A549 (cell line): Measurements from ENCODE around the gene PCYT2. TPM values are rescaled to one million over a fixed set of nuclear protein-coding genes. Genes with fewer than 3 reads are reported as not detected.

ENCODE experiments used
- ATAC-seq, 2 experiments: fragments of 200-7000 bp in 1 of 2; fragments of >200 bp in 1 of 2; cut with Nextera tagmentation in 1 of 2; cut with Tn5 transposase in 1 of 2; 3 replicates each; pipeline versions ENCODE4 v1.8.0 to v1.9.1; 2018 to 2020; ENCODE audit warnings: mild to moderate bottlenecking in 1 of 2, moderate library complexity in 1 of 2
- CTCF ChIA-PET: fragments of 300-600 bp; sonication (Branson Sonifier 250); formaldehyde crosslinking; extraction: SDS; loops from one replicate; lab custom pipeline; 2021; ENCODE audit warnings: antibody characterized with exemption, inconsistent platforms; lab: Yijun Ruan, JAX
- POLR2A ChIA-PET: fragments of 350-600 bp; formaldehyde crosslinking; extraction: SDS; loops from one replicate; lab custom pipeline; 2021; ENCODE audit warnings: antibody characterized with exemption, inconsistent platforms; lab: Yijun Ruan, JAX
- DNase-seq, 2 experiments: peaks; one replicate each; pipeline versions ENCODE4 v3.0.0 to v3.0.0-alpha.2; 2011 to 2016; ENCODE audit warnings: low read depth in 1 of 2, low spot score in 1 of 2
- FAIRE-seq: peaks from 2 replicates; lab custom pipeline; 2011; peaks lifted over from hg19 to GRCh38; lab: Jason Lieb, UNC
- H3K27ac ChIP-seq, 2 experiments: fragments of >200 bp; sonication (Bioruptor Twin); formaldehyde crosslinking; 3 replicates each; pipeline ENCODE4 v1.5.1; 2016 to 2017
- H3K4me1 ChIP-seq: fragments of >200 bp; sonication (Bioruptor Twin); formaldehyde crosslinking; 3 replicates; pipeline ENCODE4 v1.6.1; 2016
- H3K4me2 ChIP-seq: fragments of >200 bp; sonication (Bioruptor Twin); formaldehyde crosslinking; 3 replicates; pipeline ENCODE4 v1.6.1; 2016
- H3K4me3 ChIP-seq: fragments of >200 bp; sonication (Bioruptor Twin); formaldehyde crosslinking; 3 replicates; pipeline ENCODE4 v1.5.1; 2016
- H3K9me3 ChIP-seq: fragments of >200 bp; sonication (Bioruptor Twin); formaldehyde crosslinking; 3 replicates; pipeline ENCODE4 v1.6.1; 2016
- BHLHE40 ChIP-seq: IDR thresholded peaks from 2 replicates; pipeline ENCODE4 v1.6.1; 2012; ENCODE audit warnings: low read depth, low read length, inconsistent platforms
- CBX2 ChIP-seq: fragments of 200-600 bp; sonication (generic); IDR thresholded peaks from 2 replicates; pipeline ENCODE4 v1.6.1; 2016; ENCODE audit warnings: low read depth, mild to moderate bottlenecking, borderline replicate concordance
- CHD2 ChIP-seq: fragments of 150-350 bp; IDR thresholded peaks from 2 replicates; pipeline ENCODE4 v1.6.1; 2014; ENCODE audit warnings: low read length; ENCODE audit not compliant: partially characterized antibody
- CHD4 ChIP-seq: fragments of 200-600 bp; sonication (generic); IDR thresholded peaks from 2 replicates; pipeline ENCODE4 v1.6.1; 2016; ENCODE audit warnings: antibody characterized with exemption, mild to moderate bottlenecking, borderline replicate concordance
- E2F6 ChIP-seq: IDR thresholded peaks from 2 replicates; pipeline ENCODE4 v1.6.1; 2012; ENCODE audit warnings: low read depth, borderline replicate concordance
- EHF ChIP-seq: fragments of 250-450 bp; sonication (Bioruptor Pico); IDR thresholded peaks from 2 replicates; pipeline ENCODE4 v1.5.0; 2020; ENCODE audit warnings: mild to moderate bottlenecking
- EHMT2 ChIP-seq: fragments of 200-600 bp; sonication (generic); IDR thresholded peaks from 2 replicates; pipeline ENCODE4 v1.6.1; 2016; ENCODE audit warnings: antibody characterized with exemption, low read depth, mild to moderate bottlenecking, moderate library complexity
- EP300 ChIP-seq, 2 experiments: fragments of >200 bp; sonication (Bioruptor Twin); formaldehyde crosslinking; IDR thresholded peaks; 2 replicates in 1 of 2; 3 replicates in 1 of 2; pipeline ENCODE4 v1.6.1; 2016 to 2017
- ESRRA ChIP-seq: fragments of 150-350 bp; IDR thresholded peaks from 2 replicates; pipeline ENCODE4 v1.6.1; 2014; ENCODE audit warnings: mild to moderate bottlenecking, low read length, borderline replicate concordance
- FOSB ChIP-seq: fragments of 250-450 bp; sonication (Bioruptor Pico); IDR thresholded peaks from 2 replicates; pipeline ENCODE4 v1.5.0; 2020; ENCODE audit warnings: mild to moderate bottlenecking, moderate library complexity
- FOSL2 ChIP-seq, 2 experiments: fragments of 450-650 bp in 1 of 2; fragments of >200 bp in 1 of 2; sonication (Bioruptor Twin) in 1 of 2; formaldehyde crosslinking; IDR thresholded peaks; 2 replicates each; pipeline versions ENCODE4 v1.5.0 to v1.6.1; 2016 to 2020; ENCODE audit warnings: mild to moderate bottlenecking in 1 of 2, moderate library complexity in 1 of 2
- FOXS1 ChIP-seq: fragments of 250-450 bp; sonication (Bioruptor Pico); IDR thresholded peaks from 2 replicates; pipeline ENCODE4 v1.5.0; 2020; ENCODE audit warnings: mild to moderate bottlenecking, moderate library complexity
- HES2 ChIP-seq: fragments of >200 bp; sonication (Bioruptor Twin); formaldehyde crosslinking; IDR thresholded peaks from 2 replicates; pipeline ENCODE4 v1.6.1; 2016
- HMGXB4 ChIP-seq: fragments of 250-450 bp; sonication (Bioruptor Pico); IDR thresholded peaks from 2 replicates; pipeline ENCODE4 v1.5.0; 2021; ENCODE audit warnings: mild to moderate bottlenecking, moderate library complexity, borderline replicate concordance
- HOXA7 ChIP-seq: fragments of 250-450 bp; sonication (Bioruptor Pico); IDR thresholded peaks from 2 replicates; pipeline ENCODE4 v1.5.0; 2020; ENCODE audit warnings: mild to moderate bottlenecking, moderate library complexity
- HOXB13 ChIP-seq: fragments of 250-450 bp; sonication (Bioruptor Pico); IDR thresholded peaks from 2 replicates; pipeline ENCODE4 v1.5.0; 2020; ENCODE audit warnings: low read depth, mild to moderate bottlenecking, moderate library complexity
- JUN ChIP-seq, 2 experiments: fragments of >200 bp; sonication (Bioruptor Twin); formaldehyde crosslinking; IDR thresholded peaks; 2 replicates in 1 of 2; 3 replicates in 1 of 2; pipeline ENCODE4 v1.6.1; 2016 to 2017
- JUNB ChIP-seq: fragments of >200 bp; sonication (Bioruptor Twin); formaldehyde crosslinking; IDR thresholded peaks from 2 replicates; pipeline ENCODE4 v1.6.1; 2016
- KDM1A ChIP-seq: fragments of 200-600 bp; sonication (generic); IDR thresholded peaks from 2 replicates; pipeline ENCODE4 v1.6.1; 2016; ENCODE audit warnings: low read depth, mild to moderate bottlenecking
- KDM5A ChIP-seq: fragments of 200-600 bp; sonication (generic); IDR thresholded peaks from 2 replicates; pipeline ENCODE4 v1.6.1; 2016; ENCODE audit warnings: antibody characterized with exemption, mild to moderate bottlenecking
- MAZ ChIP-seq: fragments of 150-350 bp; IDR thresholded peaks from 2 replicates; pipeline ENCODE4 v1.6.1; 2014; ENCODE audit warnings: antibody characterized with exemption, low read depth, low read length, borderline replicate concordance
- NFE2L2 ChIP-seq: fragments of 150-350 bp; conservative IDR thresholded peaks from 2 replicates; pipeline ENCODE4 v1.6.1; 2014; ENCODE audit warnings: low read length
- NPAS2 ChIP-seq: fragments of 250-450 bp; sonication (Bioruptor Pico); IDR thresholded peaks from 2 replicates; pipeline ENCODE4 v1.8.0; 2022; ENCODE audit warnings: mild to moderate bottlenecking, moderate library complexity, borderline replicate concordance
- NR3C1 ChIP-seq: fragments of >200 bp; sonication (Bioruptor Twin); formaldehyde crosslinking; IDR thresholded peaks from 3 replicates; pipeline ENCODE4 v1.6.1; 2017
- PHF8 ChIP-seq: fragments of 200-600 bp; sonication (generic); IDR thresholded peaks from 2 replicates; pipeline ENCODE4 v1.6.1; 2016; ENCODE audit warnings: low read depth, mild to moderate bottlenecking, antibody characterized with exemption, moderate library complexity, borderline replicate concordance
- POLR2A ChIP-seq: IDR thresholded peaks from 2 replicates; pipeline ENCODE4 v1.6.1; 2012; ENCODE audit warnings: mild to moderate bottlenecking, low read length
- RARB ChIP-seq: fragments of 250-450 bp; sonication (Bioruptor Pico); IDR thresholded peaks from 2 replicates; pipeline ENCODE4 v1.8.0; 2021; ENCODE audit warnings: mild to moderate bottlenecking, moderate library complexity
- RCOR1 ChIP-seq: fragments of 150-350 bp; IDR thresholded peaks from 2 replicates; pipeline ENCODE4 v1.6.1; 2014; ENCODE audit warnings: antibody characterized with exemption, low read length, low read depth
- REST ChIP-seq: fragments of 200-600 bp; sonication (generic); IDR thresholded peaks from 2 replicates; pipeline ENCODE4 v1.6.1; 2016; ENCODE audit warnings: antibody characterized with exemption, mild to moderate bottlenecking, moderate library complexity
- RFX5 ChIP-seq: fragments of 450-650 bp; IDR thresholded peaks from 2 replicates; pipeline ENCODE4 v1.7.1; 2014; ENCODE audit warnings: antibody characterized with exemption, mild to moderate bottlenecking, moderate library complexity
- RNF2 ChIP-seq: fragments of 200-600 bp; sonication (generic); IDR thresholded peaks from 2 replicates; pipeline ENCODE4 v1.6.1; 2016; ENCODE audit warnings: low read depth, mild to moderate bottlenecking, antibody characterized with exemption, moderate library complexity, borderline replicate concordance
- SREBF2 ChIP-seq: fragments of 450-650 bp; IDR thresholded peaks from 2 replicates; pipeline ENCODE4 v1.6.1; 2014; ENCODE audit warnings: mild to moderate bottlenecking, moderate library complexity
- ZFP36 ChIP-seq: fragments of 450-650 bp; IDR thresholded peaks from 2 replicates; pipeline ENCODE4 v1.6.1; 2014; ENCODE audit warnings: borderline replicate concordance; ENCODE audit not compliant: partially characterized antibody
- ZNF302 ChIP-seq: fragments of 250-450 bp; sonication (Bioruptor Pico); IDR thresholded peaks from 2 replicates; pipeline ENCODE4 v1.9.0; 2021; ENCODE audit warnings: inconsistent platforms, mild to moderate bottlenecking, moderate library complexity
- ZSCAN20 ChIP-seq: fragments of 250-450 bp; sonication (Bioruptor Pico); IDR thresholded peaks from 2 replicates; pipeline ENCODE4 v1.8.0; 2022; ENCODE audit warnings: mild to moderate bottlenecking, moderate library complexity
- WGBS: methylation state at CpG from one replicate; pipeline ENCODE4 v1.1.6; 2017; ENCODE audit errors: missing lambda C conversion rate; 5-methylcytosine and 5-hydroxymethylcytosine counted together
- polyA plus RNA-seq, 4 experiments: library from polyadenylated mRNA; depleted of rRNA in 3 of 4; stranded (reverse); fragments of >200 nt; fragmentation: RNase III in 1 of 4; extraction: RNeasy Plus Mini Kit Qiagen cat#74134 plus additional on column Dnase treatment in 1 of 4; gene quantifications; 2 replicates in 3 of 4; 3 replicates in 1 of 4; pipeline ENCODE4 v1.2.3, GENCODE V29; 2011 to 2017

Gene PCYT2
- polyA plus RNA-seq, 2 of the 4 experiments (the other 2 are of a cell fraction), result 7.1 to 17.0 TPM

GRCh38 chr17:81867170-81867990 lies 43.8 kb downstream of the PCYT2 start:
- no peaks in the 10 kb centered on the region for H3K9me3 ChIP-seq
- WGBS, result 48% methylated on average over 23 of the region's 23 CpGs
- POLR2A ChIA-PET, result interaction anchor here (0.5 to 1.8 kb wide), 5 partner anchors 16 to 154 kb away, joined by 3 to 6 read pairs (median 3); partner anchors contain the start of genes MCRIP1 and SLC25A10
- ATAC-seq (peak; percentile 22 to 37), DNase-seq (peak in 1 of 2 experiments; percentile 83), FAIRE-seq (no peak)
- no peak overlapping the region for H3K4me3 ChIP-seq
- CTCF ChIA-PET, result interaction anchor here (0.6 to 8.6 kb wide), 16 partner anchors 8 to 163 kb away, joined by 3 to 126 read pairs (median 4); partner anchors contain the start of gene CENPX
- peak overlapping the region; percentile 97 to 100 for H3K27ac ChIP-seq
- peaks cover 61% of the 10 kb centered on the region for H3K4me1 ChIP-seq
- peak overlapping the region; percentile 97 for H3K4me2 ChIP-seq
- TF ChIP-seq JUN (IDR thresholded peaks at IDR 0.05), result peak; percentile 78 to 96; a peak in 3 of 5 replicates
- no peak for TF ChIP-seq RNF2
- TF ChIP-seq KDM5A, result no peak
- no peak for TF ChIP-seq CHD4
- no peak for TF ChIP-seq FOXS1 (CRISPR knock-in tag)
- no peak for TF ChIP-seq HES2
- TF ChIP-seq FOSL2 (IDR thresholded peaks at IDR 0.05), result no peak
- TF ChIP-seq FOSL2 (CRISPR knock-in tag; IDR thresholded peaks at IDR 0.05), result no peak
- TF ChIP-seq KDM1A, result no peak
- no peak for TF ChIP-seq CHD2
- TF ChIP-seq RARB (CRISPR knock-in tag), result peak; percentile 71
- TF ChIP-seq E2F6, result no peak; the same call in 1 of the 2 replicates
- no peak for TF ChIP-seq RFX5
- TF ChIP-seq NFE2L2, result no peak
- TF ChIP-seq MAZ, result no peak
- TF ChIP-seq EHF (CRISPR knock-in tag), result peak; percentile 86
- 0 out of 2 replicates have a peak, but pooled peaks have one; percentile 13 for TF ChIP-seq HOXB13
- no peak for TF ChIP-seq BHLHE40
- TF ChIP-seq EHMT2, result no peak
- TF ChIP-seq JUNB, result no peak
- no peak for TF ChIP-seq CBX2
- peak; percentile 54 for TF ChIP-seq POLR2A
- TF ChIP-seq SREBF2, result no peak
- no peak for TF ChIP-seq PHF8
- TF ChIP-seq ESRRA, result no peak
- peak; percentile 91; the same call in 1 of the 2 replicates for TF ChIP-seq HOXA7 (CRISPR knock-in tag)
- TF ChIP-seq ZFP36, result no peak
- no peak for TF ChIP-seq EP300 (IDR thresholded peaks at IDR 0.05)
- TF ChIP-seq ZNF302, result no peak; the same call in 1 of the 2 replicates
- no peak; the same call in 1 of the 2 replicates for TF ChIP-seq FOSB (CRISPR knock-in tag)
- TF ChIP-seq NPAS2 (CRISPR knock-in tag), result 0 out of 2 replicates have a peak, but pooled peaks have one; percentile 17
- TF ChIP-seq HMGXB4 (CRISPR knock-in tag), result peak; percentile 19; the same call in 1 of the 2 replicates
- TF ChIP-seq REST, result no peak; the same call in 1 of the 2 replicates
- no peak for TF ChIP-seq NR3C1
- no peak for TF ChIP-seq ZSCAN20 (CRISPR knock-in tag)
- TF ChIP-seq RCOR1, result no peak
